KBM-7 (cell line): ENCODE measurements around the gene GPR32.

ENCODE experiments used
- DNase-seq: peaks from one replicate; pipeline ENCODE4 v3.0.0-alpha.2; 2015
- in situ Hi-C: fragments of 300-500 bp; cut with MboI; formaldehyde crosslinking; loops from 2 replicates; pipeline ENCODE4 v1.14.3; 2020; ENCODE audit warnings: low sequenced_read_pairs, low pct_unique_long_range_greater_than_20kb, mixed read lengths

The GPR32 gene

GRCh38 chr19:50818859-50819472 is 48.7 kb downstream of the GPR32 start:
- no peak for DNase-seq
- in situ Hi-C loops: no loop called here

DNA sequence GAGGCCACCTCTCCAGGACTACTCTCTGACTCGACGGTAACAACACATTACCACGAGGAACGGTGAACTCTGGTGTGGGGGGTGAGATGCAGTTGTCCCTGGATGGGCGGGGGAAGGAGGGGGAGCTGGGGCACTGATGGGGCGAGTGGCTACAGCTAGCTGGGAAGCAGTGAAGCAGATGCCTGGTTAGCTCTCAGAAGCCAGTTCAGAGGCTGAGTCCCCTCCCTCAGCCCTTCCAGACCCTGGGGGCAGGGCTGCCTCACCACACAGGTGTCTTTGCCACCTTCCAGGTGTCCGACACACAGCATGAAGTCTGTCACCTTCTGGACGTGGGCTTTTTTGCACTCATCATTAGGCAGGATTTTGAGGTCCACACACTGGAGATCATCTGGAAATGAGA is 49.4 kb downstream of the GPR32 start:
- in situ Hi-C loops: no loop called here
- DNase-seq: no peak

DNA sequence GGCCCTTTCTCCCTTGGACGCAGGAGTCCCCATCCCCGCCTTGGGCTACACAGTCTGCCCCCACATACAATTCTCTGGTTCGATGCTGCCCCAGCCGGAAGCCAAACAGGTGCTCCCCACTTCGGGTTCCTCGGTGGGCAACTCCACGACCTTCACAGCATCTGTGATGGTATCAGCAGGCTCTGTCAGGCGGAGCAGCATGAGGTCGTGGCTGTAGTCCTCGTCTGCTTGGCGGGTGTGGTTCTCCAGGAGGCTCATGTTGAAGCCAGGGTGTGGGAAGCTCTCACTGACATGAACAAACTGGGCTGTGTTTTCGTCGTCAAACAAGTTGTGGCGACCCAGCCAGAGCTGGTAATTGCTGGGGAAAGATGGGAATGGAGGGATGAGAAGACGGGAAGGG is 49.8 kb downstream of the GPR32 start:
- no peak for DNase-seq
- in situ Hi-C loops: no loop called here

GRCh38 chr19:50820549-50821247 is 50.4 kb downstream of the GPR32 start:
- in situ Hi-C loops: no loop called here
- peak; percentile 31 for DNase-seq

GRCh38 chr19:50821248-50821612 is 51.0 kb downstream of the GPR32 start:
- in situ Hi-C loops: no loop called here
- no peak for DNase-seq
